Measurements from ENCODE around the gene SETD4. TPM values are rescaled to one million over a fixed set of nuclear protein-coding genes. Genes with fewer than 3 reads are reported as not detected.
A peak's percentile ranks its signal among the peaks of the same experiment; 100 is the strongest.
"Not testable (repeated sequence)": the region's sequence is repeated elsewhere in the genome, so short reads cannot be mapped to it uniquely, and the experiment has no call there.

Gene SETD4
- total RNA-seq, 2 experiments from 2014 or later = 11.0 to 17.6 TPM

- Mint-ChIP-seq H3K27ac (no peak overlapping the region), H3K4me3 (no peak overlapping the region), H3K36me3 (ENCODE audit: low read depth) (no peaks in the 10 kb centered on the region), H3K27me3 (no peaks in the 10 kb centered on the region), H3K9me3 (ENCODE audit: low read depth) (no peaks in the 10 kb centered on the region), H3K4me1 (peaks cover 34% of the 10 kb centered on the region)
- ChIA-PET POLR2A (no interaction called here), CTCF (interaction anchor here (1.2 to 2.2 kb wide), 4 partner anchors 8 to 514 kb away, joined by 3 to 10 read pairs (median 5); partner anchors contain the start of gene CBR1)
- ATAC-seq (no peak), DNase-seq (no peak)
- intact Hi-C loops (cut with DNase I, micrococcal nuclease) = loop anchor here in 1 of 2 experiments (2.0 kb wide), 1 partner anchor 27 kb away; no protein-coding TSS in a partner anchor
Observed at GRCh38 chr21:36077758-36078157, 17.4 kb upstream of the SETD4 start.

DNA sequence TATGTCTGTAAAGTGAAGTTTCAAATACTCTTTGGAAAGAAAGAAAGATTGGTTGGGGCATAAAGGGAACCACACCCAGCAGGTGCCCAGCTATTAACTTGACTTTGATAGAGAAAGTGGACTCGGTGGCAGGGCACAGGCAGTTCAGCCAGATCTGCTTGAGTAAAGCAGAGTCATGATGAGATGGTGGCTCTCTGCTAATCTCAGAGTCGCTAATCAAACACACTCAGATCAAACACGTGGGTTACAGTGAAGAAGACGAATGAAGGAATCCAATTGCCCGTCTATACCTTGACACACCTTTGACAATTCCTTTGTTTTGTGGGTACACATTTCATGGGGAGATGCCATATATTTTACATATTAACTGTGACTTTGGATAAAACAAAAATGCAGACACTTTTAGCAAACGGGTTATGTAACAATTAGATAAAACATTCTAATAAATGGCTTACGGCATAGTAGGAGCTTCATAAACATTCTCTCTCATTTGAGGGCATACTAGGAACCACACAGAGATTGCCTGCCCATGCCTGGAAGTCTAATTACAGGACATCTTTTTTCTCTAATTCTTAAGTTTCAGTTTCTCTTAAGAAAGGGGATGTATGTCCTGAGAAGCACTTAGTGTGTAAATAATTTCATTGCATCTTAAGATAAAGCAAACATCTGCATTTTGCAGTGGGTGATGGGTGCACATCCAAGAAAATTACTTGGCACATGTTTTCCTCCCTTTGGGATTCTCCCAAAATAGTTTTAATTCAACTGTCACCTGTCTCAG is 16.7 kb upstream of the SETD4 start:
- no peak overlapping the region for H3K27ac Mint-ChIP-seq
- H3K9me3 Mint-ChIP-seq (ENCODE audit: low read depth) = no peaks in the 10 kb centered on the region
- H3K36me3 Mint-ChIP-seq (ENCODE audit: low read depth) = peaks cover 4% of the 10 kb centered on the region
- DNase-seq (no peak), ATAC-seq (no peak)
- ChIA-PET CTCF (interaction anchor here (0.6 to 1.2 kb wide), 3 partner anchors 36 to 513 kb away, joined by 3 read pairs; no protein-coding TSS in a partner anchor), POLR2A (no interaction called here)
- intact Hi-C loops (cut with DNase I, micrococcal nuclease) = no loop called here
- H3K27me3 Mint-ChIP-seq = no peaks in the 10 kb centered on the region
- H3K4me3 Mint-ChIP-seq = no peak overlapping the region
- peaks cover 39% of the 10 kb centered on the region for H3K4me1 Mint-ChIP-seq

- Mint-ChIP-seq H3K9me3 (ENCODE audit: low read depth) (no peaks in the 10 kb centered on the region), H3K4me1 (peaks cover 50% of the 10 kb centered on the region), H3K27ac (peak overlapping the region; percentile 11), H3K27me3 (no peaks in the 10 kb centered on the region), H3K4me3 (no peak overlapping the region), H3K36me3 (ENCODE audit: low read depth) (peaks cover 14% of the 10 kb centered on the region)
- no peak for DNase-seq
- no peak for ATAC-seq
- ChIA-PET CTCF (no interaction called here), POLR2A (interaction anchor here (0.7 kb wide), 1 partner anchor 10 kb away, joined by 3 read pairs; no protein-coding TSS in a partner anchor)
- intact Hi-C loops (cut with DNase I, micrococcal nuclease) = no loop called here
Observed at GRCh38 chr21:36075953-36076352, 15.6 kb upstream of the SETD4 start.

DNA sequence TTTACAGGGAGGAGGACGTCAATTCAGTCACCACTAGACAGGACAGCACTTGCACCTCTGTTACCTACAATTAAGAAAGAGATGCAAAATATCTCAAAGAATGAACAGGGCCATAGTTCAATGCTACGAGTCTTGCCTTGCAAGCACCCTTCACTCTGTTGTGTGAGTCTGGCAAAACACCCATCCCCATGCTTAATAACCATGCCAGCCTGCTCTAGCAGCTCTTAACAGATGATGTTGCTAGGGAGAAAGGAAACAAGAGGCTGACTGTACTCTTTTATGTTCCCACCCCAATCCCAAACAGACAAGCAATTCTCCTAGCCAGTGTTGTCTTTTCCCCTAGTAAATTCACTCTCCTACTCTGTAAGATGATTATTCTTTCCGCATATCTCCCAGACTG is 14.8 kb upstream of the SETD4 start:
- ATAC-seq (no peak), DNase-seq (no peak)
- ChIA-PET CTCF (no interaction called here), POLR2A (no interaction called here)
- H3K9me3 Mint-ChIP-seq (ENCODE audit: low read depth) = no peaks in the 10 kb centered on the region
- peaks cover 56% of the 10 kb centered on the region for H3K4me1 Mint-ChIP-seq
- H3K4me3 Mint-ChIP-seq = no peak overlapping the region
- no peaks in the 10 kb centered on the region for H3K27me3 Mint-ChIP-seq
- H3K36me3 Mint-ChIP-seq (ENCODE audit: low read depth) = peaks cover 22% of the 10 kb centered on the region
- no peak overlapping the region for H3K27ac Mint-ChIP-seq
- intact Hi-C loops (cut with DNase I, micrococcal nuclease) = no loop called here

GRCh38 chr21:36073911-36074310 is 13.6 kb upstream of the SETD4 start:
- H3K36me3 Mint-ChIP-seq (ENCODE audit: low read depth) = peaks cover 30% of the 10 kb centered on the region
- H3K4me3 Mint-ChIP-seq; intact Hi-C loops (cut with DNase I, micrococcal nuclease); H3K27ac Mint-ChIP-seq; DNase-seq; ATAC-seq; H3K27me3 Mint-ChIP-seq; H3K9me3 Mint-ChIP-seq (ENCODE audit: low read depth): not testable (repeated sequence)
- POLR2A ChIA-PET = interaction anchor here (0.7 kb wide), 1 partner anchor 1135 kb away, joined by 7 read pairs; no protein-coding TSS in a partner anchor
- peaks cover 52% of the 10 kb centered on the region for H3K4me1 Mint-ChIP-seq
- CTCF ChIA-PET = interaction anchor here (0.6 to 1.3 kb wide), 3 partner anchors 31 to 111 kb away, joined by 3 to 5 read pairs (median 3); no protein-coding TSS in a partner anchor

DNA sequence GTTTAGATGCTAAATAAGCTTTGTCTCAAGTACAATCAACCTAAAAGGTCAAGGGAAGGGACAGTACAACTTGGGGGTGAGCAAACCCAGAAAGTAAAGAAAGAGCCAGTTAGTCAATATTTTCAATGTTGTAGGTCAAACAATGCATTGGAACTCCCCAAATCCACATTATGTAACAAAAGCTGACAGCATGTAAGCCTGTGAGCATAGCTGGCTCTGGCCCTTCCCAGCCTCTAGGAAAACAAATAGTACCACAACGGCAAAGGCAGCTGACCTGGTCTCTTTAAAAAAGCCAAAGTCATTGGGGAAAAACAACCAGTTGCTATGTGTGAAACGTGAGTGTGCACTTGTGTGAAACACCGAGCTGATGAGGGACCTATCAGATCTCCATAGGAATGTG is 12.9 kb upstream of the SETD4 start:
- intact Hi-C loops (cut with DNase I, micrococcal nuclease) = no loop called here
- no peaks in the 10 kb centered on the region for H3K27me3 Mint-ChIP-seq
- H3K36me3 Mint-ChIP-seq (ENCODE audit: low read depth) = peaks cover 33% of the 10 kb centered on the region
- no peak overlapping the region for H3K27ac Mint-ChIP-seq
- POLR2A ChIA-PET = interaction anchor here (0.7 kb wide), 1 partner anchor 1134 kb away, joined by 7 read pairs; no protein-coding TSS in a partner anchor
- no peak for DNase-seq
- H3K4me1 Mint-ChIP-seq = peaks cover 47% of the 10 kb centered on the region
- H3K9me3 Mint-ChIP-seq (ENCODE audit: low read depth) = peaks cover 6% of the 10 kb centered on the region
- H3K4me3 Mint-ChIP-seq = no peak overlapping the region
- CTCF ChIA-PET = interaction anchor here (1.0 to 1.8 kb wide), 3 partner anchors 9 to 39 kb away, joined by 3 to 6 read pairs (median 5); no protein-coding TSS in a partner anchor
- ATAC-seq = no peak

- Mint-ChIP-seq H3K27me3 (no peaks in the 10 kb centered on the region), H3K4me1 (peaks cover 47% of the 10 kb centered on the region), H3K9me3 (ENCODE audit: low read depth) (peaks cover 6% of the 10 kb centered on the region), H3K4me3 (no peak overlapping the region), H3K36me3 (ENCODE audit: low read depth) (peaks cover 33% of the 10 kb centered on the region), H3K27ac (no peak overlapping the region)
- no peak for DNase-seq
- no peak for ATAC-seq
- POLR2A ChIA-PET = no interaction called here
- intact Hi-C loops (cut with DNase I, micrococcal nuclease) = no loop called here
- CTCF ChIA-PET = interaction anchor here (1.0 to 1.8 kb wide), 2 partner anchors 9 to 40 kb away, joined by 5 to 6 read pairs; no protein-coding TSS in a partner anchor
Observed at GRCh38 chr21:36072453-36073162, 12.3 kb upstream of the SETD4 start.

- ChIA-PET CTCF (interaction anchor here (0.6 to 1.4 kb wide), 3 partner anchors 12 to 57 kb away, joined by 4 to 9 read pairs (median 4); partner anchors contain the start of gene SETD4), POLR2A (no interaction called here)
- Mint-ChIP-seq H3K36me3 (ENCODE audit: low read depth) (peaks cover 33% of the 10 kb centered on the region), H3K4me1 (peaks cover 43% of the 10 kb centered on the region), H3K9me3 (ENCODE audit: low read depth) (peaks cover 6% of the 10 kb centered on the region), H3K27ac (peak overlapping the region; percentile 63), H3K4me3 (peak overlapping the region; percentile 83), H3K27me3 (no peaks in the 10 kb centered on the region)
- DNase-seq = no peak
- intact Hi-C loops (cut with DNase I, micrococcal nuclease) = no loop called here
- no peak for ATAC-seq
Observed at GRCh38 chr21:36070999-36071398, 10.7 kb upstream of the SETD4 start.

GRCh38 chr21:36069713-36070583 is 9.6 kb upstream of the SETD4 start, which contains the start of gene CBR1:
CBR1 (plus strand) TSS chr21:36070024; CDS start chr21:36070116, 92 bp downstream.
- Mint-ChIP-seq H3K4me3 (peak within 1 kb of the TSS; percentile 83), H3K4me1 (peaks cover 41% of the 10 kb centered on the region), H3K27ac (peak within 1 kb of the TSS; percentile 88), H3K9me3 (ENCODE audit: low read depth) (peaks cover 6% of the 10 kb centered on the region), H3K36me3 (ENCODE audit: low read depth) (peaks cover 33% of the 10 kb centered on the region), H3K27me3 (no peaks in the 10 kb centered on the region)
- CTCF ChIA-PET = interaction anchor here (0.6 to 2.1 kb wide), 11 partner anchors 9 to 303 kb away, joined by 3 to 9 read pairs (median 4); partner anchors contain the start of gene SETD4
- POLR2A ChIA-PET = interaction anchor here (1.6 kb wide), 1 partner anchor 10 kb away, joined by 13 read pairs; the partner anchor contains the start of gene SETD4
- intact Hi-C loops (cut with DNase I, micrococcal nuclease) = loop anchor here (1.0 to 10.0 kb wide), 6 partner anchors 10 to 1453 kb away; partner anchors contain the start of genes SETD4 (in 2 of the 2), DOP1B (in 1 of the 2), DYRK1A (in 1 of the 2) and MORC3 (in 1 of the 2)
- ATAC-seq (peak; percentile 98), DNase-seq (peak; percentile 94)

GRCh38 chr21:36068748-36069398 is 8.5 kb upstream of the SETD4 start:
- Mint-ChIP-seq H3K27me3 (no peaks in the 10 kb centered on the region), H3K9me3 (ENCODE audit: low read depth) (peaks cover 6% of the 10 kb centered on the region), H3K36me3 (ENCODE audit: low read depth) (peaks cover 33% of the 10 kb centered on the region), H3K4me3 (no peak overlapping the region), H3K4me1 (peaks cover 41% of the 10 kb centered on the region), H3K27ac (no peak overlapping the region)
- DNase-seq = no peak
- intact Hi-C loops (cut with DNase I, micrococcal nuclease) = loop anchor here (1.0 to 10.0 kb wide), 6 partner anchors 9 to 1452 kb away; partner anchors contain the start of genes SETD4 (in 2 of the 2), DOP1B (in 1 of the 2), DYRK1A (in 1 of the 2) and MORC3 (in 1 of the 2)
- ATAC-seq = no peak
- CTCF ChIA-PET = interaction anchor here (0.6 to 2.1 kb wide), 4 partner anchors 10 to 68 kb away, joined by 3 to 7 read pairs (median 4); no protein-coding TSS in a partner anchor
- POLR2A ChIA-PET = interaction anchor here (1.6 kb wide), 1 partner anchor 9 kb away, joined by 13 read pairs; the partner anchor contains the start of gene SETD4

Measured in activated CD4-positive, alpha-beta T cell treated with anti-CD3 and anti-CD28 coated beads for 36 hours (primary cell).